AG04449 (cell line): ENCODE results near the gene OPTC.

Source experiments
- CTCF ChIA-PET: fragments of 350-600 bp; formaldehyde crosslinking; extraction: SDS; loops from one replicate; lab custom pipeline; 2021; ENCODE audit warnings: antibody characterized with exemption; lab: Yijun Ruan, JAX
- POLR2A ChIA-PET: fragments of 400-600, 350-600 bp; formaldehyde crosslinking; extraction: SDS; loops from one replicate; lab custom pipeline; 2020; ENCODE audit warnings: antibody characterized with exemption, inconsistent platforms; lab: Yijun Ruan, JAX
- DNase-seq: peaks from one replicate; pipeline ENCODE4 v3.0.0-alpha.2; 2010; ENCODE audit warnings: low read depth, low spot score
- H3K4me3 ChIP-seq: 2 replicates; pipeline ENCODE4 v1.5.1; 2011; ENCODE audit warnings: low read depth, mild to moderate bottlenecking, control low read depth, low read length
- CTCF ChIP-seq: IDR thresholded peaks from one replicate; pipeline ENCODE4 v1.5.1; 2011; ENCODE audit warnings: mild to moderate bottlenecking, moderate library complexity, low read length, control low read depth, inconsistent platforms; ENCODE audit not compliant: insufficient read depth; ENCODE audit errors: missing control alignments

Gene OPTC

DNA sequence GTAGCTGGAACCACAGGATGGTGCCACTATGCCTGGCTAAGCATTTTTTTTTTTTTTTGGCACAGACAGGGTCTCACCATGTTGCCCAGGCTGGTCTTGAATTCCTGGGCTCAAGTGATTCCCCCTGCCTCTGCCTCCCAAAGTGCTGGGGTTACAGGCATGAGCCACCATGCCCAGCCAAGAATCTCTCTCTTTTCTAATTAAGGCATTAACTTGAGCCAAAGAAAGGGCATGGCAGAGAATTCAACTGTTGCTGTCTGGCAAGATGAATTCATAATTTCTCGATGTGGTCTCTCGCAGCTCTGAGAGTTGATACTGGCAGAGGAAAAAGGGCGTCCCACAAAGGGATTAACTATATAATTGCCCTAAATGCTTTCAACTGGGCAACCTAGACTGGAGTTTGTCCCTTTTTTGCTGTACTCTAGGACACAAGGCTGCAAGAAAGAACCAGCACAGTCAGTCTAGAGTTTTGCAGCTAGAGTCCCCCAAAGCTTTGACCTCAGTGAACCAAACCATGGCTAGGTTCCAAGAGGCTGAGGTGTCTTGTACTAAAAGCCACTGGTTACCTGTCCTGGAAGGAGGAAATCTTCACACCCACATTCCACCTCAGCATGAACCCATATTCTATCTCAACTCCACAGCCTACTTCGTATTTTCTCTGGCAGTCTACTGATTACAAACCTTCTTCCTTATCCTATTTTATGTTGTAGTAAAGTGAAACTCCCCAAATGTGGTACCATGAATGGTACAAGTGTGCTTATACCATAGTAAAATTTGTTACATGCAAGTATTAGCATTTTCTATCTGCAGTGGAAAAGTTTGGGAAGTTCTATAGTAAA, 51.2 kb downstream of the OPTC start:
- CTCF ChIA-PET: interaction anchor here (1.3 kb wide), 1 partner anchor 203 kb away, joined by 3 read pairs; no protein-coding TSS in a partner anchor
- DNase-seq: no peak
- TF ChIP-seq CTCF: no peak
- POLR2A ChIA-PET: no interaction called here
- no peak overlapping the region for H3K4me3 ChIP-seq

GRCh38 chr1:203546274-203546673, 52.3 kb downstream of the OPTC start:
- no peak for DNase-seq
- ChIA-PET POLR2A (no interaction called here), CTCF (interaction anchor here (1.3 kb wide), 1 partner anchor 204 kb away, joined by 3 read pairs; no protein-coding TSS in a partner anchor)
- no peak for TF ChIP-seq CTCF
- no peak overlapping the region for H3K4me3 ChIP-seq

- H3K4me3 ChIP-seq: no peak overlapping the region
- POLR2A ChIA-PET: no interaction called here
- DNase-seq: no peak
- TF ChIP-seq CTCF: no peak
- CTCF ChIA-PET: no interaction called here
Measured at GRCh38 chr1:203547147-203547546, 53.2 kb downstream of the OPTC start.

DNA sequence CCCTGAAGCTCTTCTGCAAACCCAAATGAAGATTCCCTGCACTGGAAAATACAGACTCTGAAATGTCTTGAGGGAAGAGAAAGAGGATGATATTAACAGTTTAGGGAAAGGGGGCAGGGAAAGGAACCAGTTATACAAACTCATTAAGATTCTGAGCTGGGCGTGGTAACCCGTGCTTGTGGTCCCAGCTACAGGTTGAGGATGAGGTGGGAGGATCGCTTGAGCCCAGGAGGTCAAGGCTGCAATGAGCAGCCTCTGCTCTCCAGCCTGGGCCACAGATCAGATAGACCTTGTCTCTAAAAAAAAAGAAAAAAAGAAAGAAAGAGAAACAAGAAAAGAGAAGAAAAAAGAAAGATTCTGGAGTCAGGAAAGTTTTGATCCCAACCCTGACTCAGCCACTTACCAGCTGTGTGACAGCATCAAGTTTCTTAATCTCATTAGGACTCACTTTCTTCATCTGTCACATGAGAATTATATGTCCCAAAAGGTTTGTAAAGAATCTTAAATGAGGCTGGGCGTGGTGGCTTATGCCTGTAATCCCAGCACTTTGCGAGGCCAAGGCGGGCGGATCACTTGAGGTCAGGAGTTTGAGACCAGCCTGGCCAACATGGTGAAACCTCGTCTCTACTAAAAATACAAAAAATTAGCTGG, 53.9 kb downstream of the OPTC start:
- no peak for TF ChIP-seq CTCF
- POLR2A ChIA-PET: interaction anchor here (1.1 kb wide), 1 partner anchor 11 kb away, joined by 4 read pairs; no protein-coding TSS in a partner anchor
- CTCF ChIA-PET: interaction anchor here (1.1 to 1.3 kb wide), 2 partner anchors 11 to 13 kb away, joined by 4 read pairs; no protein-coding TSS in a partner anchor
- DNase-seq: no peak
- H3K4me3 ChIP-seq: no peak overlapping the region

GRCh38 chr1:203548892-203549291, 54.9 kb downstream of the OPTC start:
- ChIA-PET CTCF (interaction anchor here (1.3 kb wide), 2 partner anchors 14 to 45 kb away, joined by 3 to 4 read pairs; no protein-coding TSS in a partner anchor), POLR2A (interaction anchor here (1.1 kb wide), 1 partner anchor 10 kb away, joined by 4 read pairs; no protein-coding TSS in a partner anchor)
- DNase-seq: no peak
- no peak overlapping the region for H3K4me3 ChIP-seq
- TF ChIP-seq CTCF: no peak

DNA sequence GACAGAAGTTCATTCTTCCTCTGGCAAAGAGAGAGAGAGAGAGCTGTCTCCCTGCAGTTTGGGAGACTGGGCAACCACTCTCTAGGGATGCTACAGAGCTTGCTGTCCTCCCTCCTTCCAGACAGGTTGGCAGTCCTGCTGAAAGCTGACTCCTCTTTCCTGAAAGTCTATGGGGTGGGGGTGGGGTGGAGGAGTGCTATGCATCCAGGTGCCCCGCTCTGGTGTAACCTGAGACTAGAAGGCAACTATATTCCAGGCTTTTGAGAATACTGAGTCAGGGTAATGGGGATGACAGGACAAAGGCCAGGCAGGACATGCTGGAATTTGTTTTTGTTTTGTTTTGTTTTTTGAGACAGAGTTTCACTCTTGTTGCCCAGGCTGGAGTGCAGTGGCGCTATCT, 55.4 kb downstream of the OPTC start:
- TF ChIP-seq CTCF: no peak
- no peak overlapping the region for H3K4me3 ChIP-seq
- POLR2A ChIA-PET: interaction anchor here (0.7 to 1.1 kb wide), 2 partner anchors 9 to 114 kb away, joined by 3 to 4 read pairs; no protein-coding TSS in a partner anchor
- CTCF ChIA-PET: interaction anchor here (1.3 kb wide), 2 partner anchors 14 to 45 kb away, joined by 3 to 4 read pairs; no protein-coding TSS in a partner anchor
- no peak for DNase-seq
